Cortex of kidney (tissue), 1 donor: ENCODE data around the gene NDFIP2.
"Not testable (repeated sequence)": the region's sequence is repeated elsewhere in the genome, so short reads cannot be mapped to it uniquely, and the experiment has no call there.

ENCODE experiments used
- DNase-seq: peaks from one replicate; lab custom pipeline; 2025; lab: John Stamatoyannopoulos, UW

NDFIP2 gene

DNA sequence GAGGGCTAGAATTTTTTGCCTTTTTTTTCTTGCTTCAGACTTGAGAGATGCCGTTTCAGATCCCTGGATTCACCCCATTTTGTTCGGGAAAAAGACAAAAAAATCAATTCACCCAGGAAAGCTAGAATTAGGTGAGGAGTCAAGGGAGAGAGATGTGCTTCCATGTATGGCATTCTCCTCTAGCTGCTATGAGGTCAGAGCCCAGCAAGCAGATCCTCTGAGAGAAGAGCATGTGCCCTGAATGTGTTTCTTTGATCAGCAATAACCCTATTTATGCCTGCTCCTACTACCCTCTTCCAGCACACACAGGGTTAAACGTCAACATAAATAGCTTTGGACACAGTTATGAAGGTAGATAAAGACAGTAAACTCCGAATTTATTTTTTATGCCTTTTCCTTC, 53.6 kb downstream of the NDFIP2 start:
- DNase-seq: no peak

DNA sequence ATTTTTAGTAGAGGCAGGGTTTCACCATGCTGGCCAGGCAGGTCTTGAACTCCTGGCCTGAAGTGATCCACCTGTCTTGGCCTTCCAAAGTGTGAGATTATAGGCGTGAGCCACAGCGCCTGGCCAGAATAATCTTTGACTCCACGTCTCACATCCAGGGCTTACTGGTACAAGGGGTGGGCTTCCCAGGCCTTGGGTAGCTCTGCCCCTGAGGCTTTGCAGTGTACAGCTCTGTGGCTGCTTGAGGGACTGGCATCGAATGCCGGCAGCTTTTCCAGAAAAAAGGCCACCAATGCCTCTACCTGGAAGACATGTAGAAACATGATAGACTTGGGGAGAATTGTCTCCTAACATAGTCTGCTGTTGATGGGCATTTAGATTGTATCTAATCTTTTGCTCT, 57.8 kb downstream of the NDFIP2 start:
- no peak for DNase-seq

DNA sequence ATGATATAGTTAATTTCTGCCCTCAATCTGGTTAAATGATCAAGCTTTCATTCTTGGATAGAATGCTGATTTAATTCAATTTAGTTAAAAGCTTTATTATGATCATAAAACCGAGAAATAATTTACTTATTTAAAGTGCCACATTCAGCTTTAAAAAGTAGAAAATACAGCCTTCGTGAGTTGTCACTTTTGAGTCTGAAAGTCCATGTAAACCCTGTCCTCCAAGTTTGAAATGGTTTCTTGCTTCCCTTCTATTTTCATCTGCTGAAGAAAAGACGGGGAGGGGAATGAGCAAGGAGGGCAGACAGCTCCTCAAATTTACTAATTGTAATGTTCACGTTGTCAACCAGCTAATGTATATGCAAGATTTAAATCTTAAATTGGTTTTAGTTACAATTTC, 59.5 kb downstream of the NDFIP2 start:
- DNase-seq: no peak

DNA sequence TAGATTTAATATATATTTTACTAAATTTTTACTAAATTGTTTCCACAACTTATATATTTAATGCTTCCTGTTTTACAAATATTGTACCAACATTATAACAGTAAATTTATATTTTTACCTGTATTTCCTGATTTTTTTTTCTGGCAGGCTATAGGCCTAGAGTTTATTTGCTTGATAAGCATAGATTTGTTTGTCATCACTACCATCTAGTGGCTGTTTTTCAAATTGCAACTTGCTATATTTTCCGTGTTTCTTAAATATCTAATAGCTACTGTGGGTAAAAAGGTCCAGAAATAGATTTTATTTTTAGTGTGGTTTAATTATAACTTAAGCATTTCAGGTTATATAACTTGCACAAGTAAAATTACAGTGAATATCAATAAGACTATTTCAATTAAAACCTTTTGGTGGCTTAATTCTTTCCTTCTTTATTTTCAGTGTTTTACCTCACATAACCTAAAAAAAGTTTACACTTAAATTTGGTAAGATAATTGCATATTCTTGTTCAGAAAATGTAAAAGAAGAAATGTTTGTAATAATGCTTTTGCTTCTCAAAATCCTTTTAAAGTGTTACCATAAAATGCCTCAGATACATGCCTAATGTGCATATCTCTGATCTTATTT, 60.6 kb downstream of the NDFIP2 start:
- DNase-seq: no peak

DNA sequence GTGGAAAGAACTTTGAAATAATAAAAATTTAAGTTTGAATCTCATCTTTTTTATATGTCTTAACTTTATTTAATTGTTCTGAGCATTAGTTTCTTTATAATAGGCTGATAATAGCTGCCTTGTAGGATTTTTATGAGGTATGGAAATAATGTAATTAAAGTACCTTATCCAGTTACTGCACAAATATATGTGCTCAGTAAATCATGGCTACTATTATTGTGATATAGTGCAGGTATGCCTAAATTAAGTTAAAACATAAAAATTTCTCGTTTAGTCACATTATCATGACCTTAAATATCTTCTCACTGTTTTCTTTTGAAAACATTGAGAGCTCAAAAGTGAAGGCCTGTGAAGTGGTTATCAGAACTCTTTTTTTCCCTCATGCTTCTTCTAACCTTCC, 62.9 kb downstream of the NDFIP2 start:
- DNase-seq: no peak

DNA sequence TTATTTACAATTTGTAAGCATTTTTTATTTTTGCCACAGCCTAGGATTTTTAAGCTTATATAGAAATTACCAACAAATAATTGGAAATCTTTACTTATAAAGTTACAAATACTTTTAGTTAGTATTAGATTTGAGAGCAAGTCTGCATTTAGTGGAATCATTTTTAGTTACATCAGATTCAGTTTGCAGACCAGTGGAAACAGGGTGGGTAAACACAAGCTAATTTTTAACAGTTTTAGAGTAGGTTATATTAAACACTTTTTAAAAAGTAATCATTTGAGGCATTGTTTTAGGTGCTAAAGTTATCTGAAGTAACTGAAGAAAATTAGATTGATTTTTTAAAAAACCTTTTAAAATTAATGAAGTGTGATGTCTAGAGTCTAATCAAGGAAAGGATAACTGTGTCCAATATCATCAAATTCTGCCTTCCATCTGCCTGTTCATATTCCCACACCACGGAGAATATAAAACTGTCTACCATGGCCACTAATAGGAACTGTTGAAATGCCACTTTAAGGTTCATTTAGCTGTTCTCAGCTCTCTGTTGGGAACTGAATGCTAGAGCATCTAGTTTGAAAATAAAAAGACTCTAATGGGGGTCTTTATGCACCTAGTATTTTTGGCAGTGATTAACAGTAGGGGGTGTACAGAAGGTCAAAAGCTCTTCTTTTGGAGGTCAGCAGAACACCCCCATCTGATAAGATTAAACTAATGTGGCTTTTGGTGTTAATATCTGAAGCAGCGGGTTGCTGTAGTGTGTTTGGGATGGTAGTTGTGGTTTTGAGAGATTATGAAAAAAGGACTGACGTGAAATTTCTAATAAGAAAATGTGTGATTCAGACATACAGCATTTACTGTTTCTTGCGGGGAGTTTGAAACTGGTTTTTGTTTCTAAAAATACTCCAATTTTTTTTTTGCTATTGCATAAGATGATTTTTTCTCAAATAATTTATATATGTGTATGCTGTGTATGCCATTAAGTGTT, 66.5 kb downstream of the NDFIP2 start:
- no peak for DNase-seq

DNA sequence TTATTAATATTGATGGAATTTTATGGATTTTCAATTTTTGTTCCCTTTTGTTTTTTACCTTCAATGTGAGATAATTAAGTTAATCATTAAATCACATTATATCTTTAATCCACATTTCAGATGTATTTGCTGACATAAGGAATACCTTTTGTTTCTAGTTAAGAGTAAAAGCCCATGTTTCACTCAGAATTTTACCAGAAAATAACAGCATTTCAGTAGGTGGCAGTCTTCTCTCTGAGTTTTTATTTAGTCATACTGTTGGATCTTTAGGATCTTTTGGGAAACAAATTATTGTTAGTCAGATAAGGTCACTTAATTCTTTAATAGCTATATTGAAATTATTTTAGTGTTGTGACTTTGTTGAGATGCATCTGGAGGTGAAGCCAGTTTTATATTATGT, 67.9 kb downstream of the NDFIP2 start:
- DNase-seq: no peak

DNA sequence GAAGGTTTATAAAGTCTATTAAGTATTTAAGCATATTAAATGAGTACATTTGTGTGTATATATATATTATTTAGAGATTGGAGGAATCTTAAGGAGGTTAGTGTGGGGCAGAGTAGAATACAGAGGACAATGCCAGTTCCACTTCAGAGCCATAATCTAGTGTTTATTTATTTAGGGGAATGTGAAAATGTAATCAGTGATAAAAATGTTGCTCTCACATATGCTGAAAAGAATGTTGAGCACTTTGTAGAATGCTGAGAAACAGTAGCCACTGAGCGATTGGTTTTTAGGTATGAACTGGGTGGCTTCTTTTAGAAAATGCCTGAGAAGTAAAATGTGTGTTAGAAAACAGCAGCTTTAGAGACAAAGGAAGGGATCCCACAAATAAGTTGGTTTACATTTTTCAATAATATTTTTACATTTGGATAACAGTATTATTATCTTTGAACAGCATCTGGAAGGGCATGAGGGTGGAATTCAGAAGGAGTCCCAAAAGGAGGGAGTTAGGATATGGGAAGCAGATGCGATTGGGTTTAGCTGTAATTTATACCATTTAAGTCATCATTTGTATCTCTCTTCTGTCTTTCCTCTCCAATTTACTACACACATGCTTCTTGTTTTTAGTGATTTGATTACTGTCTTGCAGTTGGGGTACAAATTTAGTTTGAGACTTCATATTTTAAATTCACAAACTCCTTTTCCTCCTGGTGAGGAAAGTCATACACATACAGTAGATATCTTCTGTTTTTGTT, 68.6 kb downstream of the NDFIP2 start:
- no peak for DNase-seq

DNA sequence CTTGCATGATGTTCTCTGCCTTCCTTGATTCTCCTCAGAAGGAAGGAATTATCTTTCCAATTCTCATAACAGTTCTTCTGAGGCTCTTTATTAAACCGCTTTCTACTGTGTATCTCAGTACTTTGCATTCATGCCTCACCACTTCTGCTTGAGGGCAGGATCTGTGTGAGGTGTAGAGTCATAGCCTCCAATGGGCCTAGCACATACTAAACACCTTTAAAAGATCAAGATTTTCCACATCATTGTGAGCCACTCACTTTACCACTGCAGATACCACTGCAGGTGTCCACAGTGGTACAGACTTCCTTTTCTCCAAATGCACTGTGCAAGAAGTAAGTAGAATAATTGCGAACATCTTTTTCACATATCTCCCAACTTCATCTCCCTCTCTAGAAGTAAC, 76.7 kb downstream of the NDFIP2 start:
- DNase-seq: no peak

DNA sequence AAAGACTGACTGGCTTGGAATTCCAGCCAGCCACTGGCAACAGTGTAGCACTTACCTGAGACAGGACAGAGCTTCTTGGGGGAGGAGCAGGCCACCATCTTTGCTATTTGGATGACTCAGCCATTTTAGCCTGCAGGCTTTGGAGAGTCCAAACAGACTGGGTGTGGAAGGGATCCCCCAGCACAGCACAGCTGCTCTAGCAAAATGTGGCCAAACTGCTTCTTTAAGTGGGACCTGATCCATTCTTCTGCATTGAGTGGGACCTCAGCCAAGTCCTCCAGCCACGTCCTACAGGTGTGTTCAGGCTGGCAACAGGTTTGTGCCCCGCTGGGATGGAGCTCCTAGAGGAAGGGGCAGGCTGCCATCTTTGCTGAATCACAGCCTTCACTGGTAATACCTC, 80.0 kb downstream of the NDFIP2 start:
- no peak for DNase-seq

DNA sequence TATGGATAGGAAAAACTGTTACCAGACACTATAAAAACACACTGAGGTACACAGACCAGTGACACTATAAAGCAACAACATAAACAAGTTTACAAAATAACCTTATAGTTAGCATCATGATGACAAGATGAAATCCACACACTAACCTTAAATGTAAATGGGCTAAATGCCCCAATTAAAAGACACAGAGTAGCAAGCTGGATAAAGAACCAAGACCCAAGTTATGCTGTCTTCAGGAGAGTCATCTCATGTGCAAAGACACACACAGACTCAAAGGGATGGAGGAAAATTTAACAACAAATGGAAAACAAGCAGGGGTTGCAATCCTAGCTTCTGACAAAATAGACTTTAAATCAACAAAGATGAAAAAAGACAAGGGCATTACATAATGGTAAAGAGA, 81.6 kb downstream of the NDFIP2 start:
- no peak for DNase-seq

DNA sequence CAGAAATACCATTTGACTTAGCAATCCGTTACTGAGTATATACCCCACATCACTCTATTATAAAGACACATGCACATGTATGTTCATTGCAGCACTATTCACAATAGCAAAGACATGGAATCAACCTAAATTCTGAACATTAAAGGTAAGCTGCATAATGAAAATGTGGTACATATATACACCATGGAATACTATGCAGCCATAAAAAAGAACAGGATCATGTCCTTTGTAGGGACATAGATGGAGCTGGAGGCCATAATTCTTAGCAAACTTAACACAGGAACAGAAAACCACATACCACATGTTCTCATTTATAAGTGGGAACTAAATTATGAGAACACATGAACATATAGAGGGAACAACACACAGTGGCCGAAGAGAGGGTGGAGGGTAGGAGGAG, 85.2 kb downstream of the NDFIP2 start:
- no peak for DNase-seq

DNA sequence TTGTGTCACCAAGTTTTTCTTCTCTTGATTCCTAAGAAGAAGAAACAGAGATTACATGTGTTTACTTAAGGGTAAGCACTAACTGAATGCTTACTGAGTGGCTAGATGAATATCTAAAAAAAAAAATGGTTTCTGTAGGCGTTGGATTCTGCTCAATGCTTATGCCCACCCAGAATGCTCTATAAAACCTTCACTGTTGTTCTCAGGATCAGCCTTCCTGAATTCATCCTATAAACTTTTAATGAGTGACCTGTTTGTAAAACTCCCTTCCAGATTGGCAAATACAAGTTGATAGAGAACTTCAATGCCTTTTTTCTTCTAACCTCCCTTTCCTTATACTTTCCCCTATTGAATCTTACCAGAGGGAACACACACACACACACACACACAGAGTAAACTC, 90.2 kb downstream of the NDFIP2 start:
- no peak for DNase-seq

DNA sequence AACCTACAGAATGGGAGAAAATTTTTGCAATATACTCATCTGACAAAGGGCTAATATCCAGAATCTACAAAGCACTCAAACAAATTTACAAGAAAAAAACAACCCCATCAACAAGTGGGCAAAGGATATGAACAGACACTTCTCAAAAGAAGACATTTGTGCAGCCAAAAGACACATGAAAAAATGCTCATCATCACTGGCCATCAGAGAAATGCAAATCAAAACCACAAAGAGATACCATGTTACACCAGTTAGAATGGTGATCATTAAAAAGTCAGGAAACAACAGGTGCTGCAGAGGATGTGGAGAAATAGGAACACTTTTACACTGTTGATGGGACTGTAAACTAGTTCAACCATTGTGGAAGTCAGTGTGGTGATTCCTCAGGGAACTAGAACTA, 92.9 kb downstream of the NDFIP2 start:
- DNase-seq: not testable (repeated sequence)

DNA sequence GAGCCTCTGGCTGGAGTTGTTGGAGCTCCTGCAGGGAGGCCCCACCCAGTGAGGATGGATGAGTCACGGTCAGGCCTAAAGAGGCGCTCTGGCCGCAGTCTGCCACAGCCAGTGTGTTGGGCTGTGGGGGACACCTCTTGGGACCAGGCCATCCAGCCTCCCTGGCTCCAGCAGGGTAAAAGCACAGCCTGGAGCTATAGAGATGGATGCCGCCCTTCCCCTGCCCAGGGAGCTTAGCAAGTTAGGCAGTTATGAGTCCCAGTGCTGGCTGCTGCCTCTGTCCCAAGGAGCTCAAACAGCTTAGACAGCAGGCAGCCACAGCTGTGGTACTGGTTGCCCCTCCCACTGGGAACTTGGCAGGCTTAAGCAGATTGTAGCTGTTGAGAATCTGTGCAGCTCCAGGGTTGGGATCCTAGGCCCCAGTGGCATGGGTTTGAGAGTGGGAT, 100.9 kb downstream of the NDFIP2 start:
- DNase-seq: no peak

DNA sequence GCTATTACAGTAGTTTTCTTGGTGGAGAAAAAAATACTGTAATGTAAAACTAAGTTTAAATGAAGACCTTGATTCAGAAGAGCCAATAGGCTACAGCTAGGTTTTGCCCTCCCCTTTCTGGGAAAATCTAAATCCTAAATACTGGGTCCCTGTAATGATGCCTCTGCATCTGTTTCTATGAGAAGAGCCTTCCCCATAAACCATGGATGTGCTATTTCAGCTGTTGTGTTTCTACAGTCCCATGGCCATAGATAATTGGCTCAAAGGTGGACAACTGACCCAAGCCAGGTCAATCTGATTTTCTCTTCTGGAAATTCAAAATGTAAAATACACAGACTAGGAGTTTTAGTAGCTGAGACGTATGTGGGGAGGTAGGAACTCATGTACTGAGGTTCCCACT, 101.9 kb downstream of the NDFIP2 start:
- no peak for DNase-seq

DNA sequence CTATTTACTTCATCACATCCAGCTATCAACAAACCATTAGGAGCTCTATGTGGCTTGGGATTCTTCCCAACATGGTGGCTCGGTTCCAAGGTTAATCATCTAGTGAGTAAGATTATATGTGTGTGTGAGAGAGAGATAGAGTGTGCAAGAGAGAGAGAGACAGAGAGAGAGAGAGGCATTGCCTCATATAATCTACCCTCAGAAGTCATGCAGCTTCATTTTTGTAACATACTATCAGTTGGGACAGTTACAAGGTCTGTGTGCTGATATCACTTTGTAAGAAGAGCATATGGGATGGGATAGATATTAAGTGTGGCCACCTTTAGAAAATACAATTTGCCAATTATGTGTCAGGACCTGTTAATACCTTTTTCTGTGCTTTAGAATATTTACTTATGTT, 104.1 kb downstream of the NDFIP2 start:
- no peak for DNase-seq

DNA sequence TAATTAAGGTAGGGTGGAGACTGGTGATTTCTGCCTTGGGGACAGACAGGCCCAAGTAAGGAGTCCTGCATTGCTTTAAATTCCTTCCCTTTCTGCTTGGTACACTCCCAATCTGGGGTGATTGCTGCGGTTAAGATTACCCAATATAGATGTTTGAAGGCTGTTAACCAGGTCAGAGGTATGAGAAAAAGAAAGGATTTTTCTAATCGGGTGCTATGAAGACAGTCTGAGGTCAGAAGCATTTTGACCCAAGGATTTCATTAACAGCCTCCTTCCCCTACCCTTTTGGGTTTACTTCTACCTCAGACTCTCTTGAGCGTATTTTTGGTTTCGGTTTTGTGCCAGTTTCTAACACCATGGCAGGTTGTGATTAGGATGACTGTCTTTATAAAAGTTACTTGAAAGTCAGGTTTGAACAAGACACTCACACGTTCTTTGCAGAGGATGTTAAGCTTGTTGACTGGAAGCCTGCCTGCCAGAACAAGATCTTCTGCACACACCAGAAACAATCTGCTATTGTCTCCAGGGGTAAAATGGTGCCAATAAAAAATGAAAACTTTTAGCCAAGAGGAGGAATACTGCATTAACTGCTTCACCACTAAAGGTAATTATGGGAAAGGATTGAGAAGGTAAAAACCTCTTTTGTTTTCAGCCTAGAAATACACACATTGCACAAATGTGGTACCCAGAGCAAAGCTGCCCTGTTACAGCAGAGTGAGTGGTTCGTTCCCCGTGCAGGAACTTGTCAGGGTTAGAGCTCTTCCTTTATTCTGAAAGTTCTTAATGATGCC, 108.8 kb downstream of the NDFIP2 start:
- no peak for DNase-seq

DNA sequence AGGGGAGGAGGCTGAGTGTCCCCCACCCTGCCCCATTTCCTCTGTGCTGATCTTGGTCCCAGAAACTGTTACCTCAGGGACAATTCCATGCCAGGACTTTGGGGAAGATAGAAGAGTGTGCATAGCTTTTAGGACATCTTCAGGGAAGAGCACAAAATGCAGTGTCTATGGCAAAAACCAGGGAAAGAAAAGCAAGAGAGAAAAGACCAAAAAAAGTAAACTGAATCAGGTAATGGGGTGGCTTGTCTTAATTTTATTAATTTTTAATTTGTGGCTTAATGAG, 109.4 kb downstream of the NDFIP2 start:
- DNase-seq: no peak

DNA sequence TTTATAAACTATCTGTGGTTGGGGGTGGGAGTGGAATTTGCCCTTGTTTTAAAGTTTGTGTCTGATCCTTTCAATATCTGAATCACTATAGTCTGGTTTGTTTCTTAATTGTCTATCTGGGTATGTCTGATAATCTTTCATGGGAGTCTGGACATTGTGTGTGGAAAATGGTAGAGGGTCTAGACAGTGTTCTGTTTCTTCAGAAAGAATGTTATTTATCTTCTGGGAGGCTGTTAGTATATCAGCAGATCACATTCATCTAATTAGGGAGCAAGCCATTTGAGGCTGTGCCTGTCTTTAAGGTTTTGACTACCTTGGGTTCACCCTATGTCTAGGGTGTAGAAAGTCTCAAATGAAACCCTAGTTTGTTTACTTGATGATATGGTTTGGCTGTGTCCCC, 110.5 kb downstream of the NDFIP2 start:
- DNase-seq: no peak

DNA sequence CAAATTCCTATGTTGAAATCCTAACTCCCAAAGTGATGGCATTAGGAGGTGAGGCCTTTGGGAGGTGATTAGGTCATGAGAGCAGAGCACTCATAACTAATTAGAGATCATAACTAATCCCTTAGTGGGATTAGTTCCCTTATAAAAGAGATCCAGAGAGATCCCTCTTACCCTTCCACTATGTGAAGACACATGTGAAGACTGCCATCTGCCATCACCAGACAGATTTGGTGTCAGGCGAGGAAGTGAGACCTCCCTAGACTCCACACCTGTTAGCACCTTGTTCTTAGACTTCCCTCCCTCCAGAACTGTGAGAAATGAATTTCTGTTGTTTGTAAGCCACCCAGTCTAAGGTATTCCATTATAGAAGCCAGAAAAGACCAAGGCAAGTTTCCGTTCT, 112.2 kb downstream of the NDFIP2 start:
- no peak for DNase-seq

DNA sequence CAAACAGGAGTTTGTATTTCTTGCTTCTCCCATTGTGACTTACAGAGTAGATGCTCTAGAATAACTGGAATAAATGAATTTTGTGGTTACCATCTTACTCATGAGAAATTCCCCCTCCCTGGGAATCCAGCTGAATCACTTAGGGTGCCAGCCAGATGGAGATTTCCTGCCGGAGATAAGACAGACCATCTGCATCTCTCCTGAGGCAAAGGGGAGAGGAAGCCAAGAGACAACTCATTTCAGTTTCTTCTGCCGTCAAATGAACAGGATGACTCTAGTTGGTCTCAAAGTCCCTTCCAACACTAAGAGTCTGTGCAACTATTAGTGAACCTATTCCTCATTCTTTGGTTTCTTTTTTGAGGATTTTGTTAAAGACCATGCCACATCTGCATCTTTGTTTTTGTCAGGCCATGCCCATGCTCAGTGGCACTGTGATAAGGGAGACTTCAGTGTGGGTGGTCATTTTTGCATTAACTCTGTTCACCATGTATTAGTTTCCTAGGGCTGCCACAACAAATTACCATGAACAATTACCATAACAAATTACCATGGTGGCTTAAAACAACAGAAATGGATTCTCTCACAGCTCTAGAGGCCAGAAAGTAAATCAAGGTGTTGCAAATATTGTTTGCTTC, 112.8 kb downstream of the NDFIP2 start:
- no peak for DNase-seq
